Endothelial cell of umbilical vein (primary cell): ENCODE results near the gene DCLK1. TPM values are rescaled to one million over a fixed set of nuclear protein-coding genes. Genes with fewer than 3 reads are reported as not detected.

Experiments used
- BruUV-seq: library from RNA; stranded (reverse); fragments of 400-500 nt; replicated peaks from 2 replicates; lab custom pipeline; 2021; lab: Mats Ljungman, UMichigan
- CTCF ChIA-PET: fragments of 300-600, 350-600 bp; sonication (Branson Sonifier 250); formaldehyde crosslinking; loops from one replicate; lab custom pipeline; 2021; ENCODE audit warnings: antibody characterized with exemption, inconsistent platforms; lab: Charles Lee
- POLR2A ChIA-PET: fragments of 300-600, 350-600 bp; sonication (Branson Sonifier 250); formaldehyde crosslinking; loops from one replicate; lab custom pipeline; 2021; ENCODE audit warnings: antibody characterized with exemption, inconsistent platforms; lab: Charles Lee
- DNase-seq: peaks from one replicate; pipeline ENCODE4 v3.0.0-alpha.2; 2011; ENCODE audit warnings: low read depth, low spot score
- FAIRE-seq: peaks from 2 replicates; lab custom pipeline; 2011; peaks lifted over from hg19 to GRCh38; lab: Jason Lieb, UNC
- H2AFZ ChIP-seq: 2 replicates; pipeline ENCODE4 v1.6.0; 2012; ENCODE audit warnings: low read depth, low read length, control low read depth, inconsistent platforms
- H3K27ac ChIP-seq: 2 replicates; pipeline ENCODE4 v1.5.1; 2011; ENCODE audit warnings: low read depth, mild to moderate bottlenecking, control low read depth, low read length, moderate library complexity; ENCODE audit not compliant: insufficient read depth
- H3K27me3 ChIP-seq, 2 experiments: 2 replicates each; pipeline versions ENCODE4 v1.6.0 to v1.6.1; 2011; ENCODE audit warnings: low read length in 2 of 2, mixed read lengths in 1 of 2; ENCODE audit not compliant: control insufficient read depth in 2 of 2, insufficient read depth in 2 of 2
- H3K36me3 ChIP-seq, 2 experiments: 2 replicates in 1 of 2; 3 replicates in 1 of 2; pipeline ENCODE4 v1.5.1; 2011; ENCODE audit warnings: low read length in 2 of 2, mild to moderate bottlenecking in 1 of 2, moderate library complexity in 1 of 2; ENCODE audit not compliant: control insufficient read depth in 2 of 2, insufficient read depth in 2 of 2; ENCODE audit errors: extremely low read depth in 1 of 2
- H3K4me1 ChIP-seq: 3 replicates; pipeline ENCODE4 v1.5.1; 2011; ENCODE audit warnings: mild to moderate bottlenecking, low read length; ENCODE audit not compliant: control insufficient read depth, insufficient read depth; ENCODE audit errors: extremely low read depth
- H3K4me2 ChIP-seq: 2 replicates; pipeline ENCODE4 v1.6.1; 2011; ENCODE audit warnings: low read length, control low read depth, mixed read lengths; ENCODE audit not compliant: insufficient read depth
- H3K4me3 ChIP-seq, 3 experiments: fragments of 200-600 bp in 1 of 3; sonication (generic), shearing (Covaris generic) in 1 of 3; replicated peaks in 1 of 3; 2 replicates each; pipeline ENCODE4 v1.5.1; 2011 to 2016; ENCODE audit warnings: control low read depth in 3 of 3, low read length in 3 of 3, mild to moderate bottlenecking in 2 of 3, inconsistent platforms in 1 of 3, low read depth in 1 of 3, moderate library complexity in 1 of 3; ENCODE audit not compliant: insufficient read depth in 1 of 3
- H3K79me2 ChIP-seq: 2 replicates; pipeline ENCODE4 v1.6.0; 2012; ENCODE audit warnings: low read length, inconsistent platforms; ENCODE audit not compliant: control insufficient read depth, insufficient read depth
- H3K9ac ChIP-seq: replicated peaks from 2 replicates; pipeline ENCODE3; 2011; ENCODE audit warnings: low read length, control low read depth; ENCODE audit not compliant: insufficient read depth; ENCODE audit errors: extremely low read depth
- H3K9me1 ChIP-seq: replicated peaks from 3 replicates; pipeline ENCODE4 v1.6.0; 2011; ENCODE audit warnings: mild to moderate bottlenecking, low read length; ENCODE audit not compliant: control insufficient read depth, insufficient read depth; ENCODE audit errors: extremely low read depth
- H3K9me3 ChIP-seq: replicated peaks from 2 replicates; pipeline ENCODE4 v1.5.1; 2012; ENCODE audit warnings: low read length, inconsistent platforms; ENCODE audit not compliant: control insufficient read depth, insufficient read depth
- H4K20me1 ChIP-seq: replicated peaks from 2 replicates; pipeline ENCODE3; 2011; ENCODE audit warnings: mild to moderate bottlenecking, low read length; ENCODE audit not compliant: control insufficient read depth, insufficient read depth; ENCODE audit errors: extremely low read depth
- CTCF ChIP-seq, 2 donors: IDR thresholded peaks; 1 replicate in 1 of 2; 2 replicates in 1 of 2; pipeline ENCODE4 v1.5.1; 2011; ENCODE audit warnings: low read length in 2 of 2, mild to moderate bottlenecking in 2 of 2, moderate library complexity in 2 of 2, control low read depth in 1 of 2, inconsistent platforms in 1 of 2, low read depth in 1 of 2; ENCODE audit not compliant: insufficient read depth in 1 of 2; ENCODE audit errors: extremely low read depth in 1 of 2
- EZH2 ChIP-seq: IDR thresholded peaks from 2 replicates; pipeline ENCODE4 v1.6.1; 2012; ENCODE audit warnings: borderline replicate concordance, low read depth, mild to moderate bottlenecking, moderate library complexity, low read length, inconsistent platforms; ENCODE audit not compliant: severe bottlenecking
- FOS ChIP-seq: IDR thresholded peaks from 2 replicates; pipeline ENCODE4 v1.6.1; 2011; ENCODE audit warnings: mild to moderate bottlenecking, low read length, moderate library complexity, borderline replicate concordance; ENCODE audit not compliant: insufficient read depth
- GATA2 ChIP-seq: IDR thresholded peaks from 2 replicates; pipeline ENCODE4 v1.7.0; 2011; ENCODE audit warnings: low read depth, mild to moderate bottlenecking, moderate library complexity, mixed read lengths, low read length; ENCODE audit not compliant: insufficient read length, insufficient read depth
- JUN ChIP-seq: IDR thresholded peaks from 2 replicates; pipeline ENCODE4 v1.6.1; 2011; ENCODE audit warnings: borderline replicate concordance, low read depth; ENCODE audit not compliant: insufficient read length, insufficient read depth
- MAX ChIP-seq: IDR thresholded peaks from 2 replicates; pipeline ENCODE4 v1.6.1; 2011; ENCODE audit not compliant: insufficient read depth, insufficient read length
- MYC ChIP-seq: IDR thresholded peaks from one replicate; pipeline ENCODE4 v1.6.1; 2011; ENCODE audit warnings: mild to moderate bottlenecking, low read depth, low read length
- POLR2A ChIP-seq: IDR thresholded peaks from 2 replicates; pipeline ENCODE4 v1.6.1; 2012; ENCODE audit warnings: low read depth, mild to moderate bottlenecking, control low read depth, low read length
- POLR2AphosphoS5 ChIP-seq: IDR thresholded peaks from 2 replicates; pipeline ENCODE4 v1.6.1; 2012; ENCODE audit warnings: low read depth, mild to moderate bottlenecking, control low read depth, low read length, moderate library complexity; ENCODE audit not compliant: insufficient read depth
- dilution Hi-C: fragments of 300-500 bp; cut with MboI; formaldehyde crosslinking; loops from one replicate; pipeline ENCODE4 v1.15.0; 2019; ENCODE audit warnings: low sequenced_read_pairs; ENCODE audit not compliant: extremely low pct_ligation_motif_present
- intact Hi-C: fragments of 100-400 bp; cut with micrococcal nuclease; formaldehyde crosslinking; loops from one replicate; pipeline ENCODE4 v1.10.0; 2022
- polyA plus RNA-seq, 4 experiments: library from polyadenylated mRNA; depleted of rRNA in 3 of 4; stranded (reverse) in 3 of 4; unstranded in 1 of 4; fragments of >200 nt; gene quantifications; 2 replicates each; pipeline versions ENCODE4 v1.2.1 to v1.2.3, GENCODE V29; 2011 to 2012; ENCODE audit warnings: missing spikeins in 1 of 4
- total RNA-seq: library from RNA; stranded (reverse); gene quantifications from 2 replicates; pipeline ENCODE4 v1.2.3, GENCODE V29; 2021

DCLK1 gene
- total and polyA plus RNA-seq, 2 donors (not counting 3 experiments of a cell fraction or from before 2014, with no cell fraction given): 0.28 to 3.9 TPM

GRCh38 chr13:35843272-35843671 lies 287.9 kb downstream of the DCLK1 start:
- FAIRE-seq (no peak), DNase-seq (no peak)
- Histone ChIP-seq H3K4me3 (no peak overlapping the region), H3K36me3 (no peaks in the 10 kb centered on the region), H3K79me2 (no peaks in the 10 kb centered on the region), H2AFZ (no peak overlapping the region), H3K9ac (no peak overlapping the region), H3K9me3 (no peaks in the 10 kb centered on the region), H3K27me3 (no peaks in the 10 kb centered on the region), H3K4me1 (peaks cover 18% of the 10 kb centered on the region), H3K27ac (no peak overlapping the region), H4K20me1 (no peaks in the 10 kb centered on the region), H3K9me1 (no peaks in the 10 kb centered on the region), H3K4me2 (no peak overlapping the region)
- BruUV-seq: no TSS peak
- no peak for TF ChIP-seq FOS
- no peak for TF ChIP-seq EZH2
- TF ChIP-seq MYC: no peak
- no peak for TF ChIP-seq GATA2
- TF ChIP-seq MAX: no peak
- no peak for TF ChIP-seq JUN
- no peak for TF ChIP-seq POLR2A
- TF ChIP-seq POLR2AphosphoS5: no peak
- TF ChIP-seq CTCF (IDR thresholded peaks at IDR 0.05; ENCODE audit: extremely low read depth in 1 of 2, insufficient read depth in 1 of 2, low read depth in 1 of 2, low read length in 2 of 2): no peak
- intact Hi-C loops: no loop called here
- dilution Hi-C loops: no loop called here
- CTCF ChIA-PET: interaction anchor here (1.0 kb wide), 2 partner anchors 24 to 25 kb away, joined by 3 read pairs; no protein-coding TSS in a partner anchor
- POLR2A ChIA-PET: no interaction called here
